Activated naive CD8-positive, alpha-beta T cell (primary cell): ENCODE results near the gene BAK1.
A peak's percentile ranks its signal among the peaks of the same experiment; 100 is the strongest.
"Not testable (repeated sequence)": the region's sequence is repeated elsewhere in the genome, so short reads cannot be mapped to it uniquely, and the experiment has no call there.

Experiments used
- H3K27ac Mint-ChIP-seq: one replicate; pipeline ENCODE4 v1.8.0; 2021; ENCODE audit warnings: mixed read lengths
- H3K27me3 Mint-ChIP-seq: one replicate; pipeline ENCODE4 v1.8.0; 2021; ENCODE audit warnings: mixed read lengths
- H3K36me3 Mint-ChIP-seq: one replicate; pipeline ENCODE4 v1.8.0; 2021; ENCODE audit warnings: mixed read lengths
- H3K4me1 Mint-ChIP-seq: one replicate; pipeline ENCODE4 v1.8.0; 2021; ENCODE audit warnings: low read depth, mixed read lengths
- H3K4me3 Mint-ChIP-seq: one replicate; pipeline ENCODE4 v1.8.0; 2021; ENCODE audit warnings: mild to moderate bottlenecking, mixed read lengths
- H3K9me3 Mint-ChIP-seq: one replicate; pipeline ENCODE4 v1.8.0; 2021; ENCODE audit warnings: low read depth, mixed read lengths

BAK1 gene

DNA sequence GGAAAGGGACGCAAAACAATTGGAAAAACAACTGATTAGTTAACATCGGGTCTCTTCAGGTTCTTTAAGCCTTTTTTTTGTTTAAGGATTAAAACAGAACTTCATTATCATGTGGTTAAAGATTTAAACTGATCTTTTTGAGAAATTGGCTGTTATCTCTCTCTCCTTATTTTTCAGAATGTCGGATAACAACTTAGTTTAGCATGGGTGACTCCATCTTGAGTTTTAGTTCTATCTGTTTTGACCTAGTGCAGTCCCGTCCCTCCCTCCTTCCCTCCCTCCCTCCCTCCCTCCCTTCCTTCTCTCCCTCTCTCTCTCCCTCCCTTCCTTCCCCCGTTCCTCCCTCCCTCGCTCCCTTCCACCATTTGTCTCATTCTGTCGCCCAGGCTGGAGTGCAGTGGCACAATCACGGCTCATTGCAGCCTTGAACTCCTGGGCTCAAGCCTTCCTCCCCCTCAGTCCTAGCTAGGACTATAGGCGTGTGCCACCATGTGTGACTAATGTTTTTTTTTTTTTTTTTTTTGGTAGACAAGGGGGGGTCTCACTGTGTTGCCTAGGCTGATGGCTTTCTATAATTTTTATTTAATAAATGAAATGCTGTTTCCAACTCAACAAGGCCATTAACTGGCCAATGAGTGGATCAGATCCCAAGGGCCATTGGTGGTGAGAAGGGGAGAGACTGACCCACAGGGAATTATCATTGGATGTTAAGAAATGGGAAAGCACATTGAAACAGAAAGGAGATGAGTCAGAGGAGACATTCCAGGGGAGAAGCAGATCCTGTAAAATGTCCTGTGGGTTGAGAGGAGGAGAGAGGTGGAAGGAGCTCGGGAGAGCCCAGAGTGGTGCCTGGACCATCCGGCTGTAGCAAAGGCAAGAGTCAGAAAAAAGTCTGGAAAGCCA lies 13.6 kb downstream of the BAK1 start:
- H3K36me3 Mint-ChIP-seq, result no peaks in the 10 kb centered on the region
- no peaks in the 10 kb centered on the region for H3K27me3 Mint-ChIP-seq
- peaks cover 21% of the 10 kb centered on the region for H3K4me1 Mint-ChIP-seq
- H3K9me3 Mint-ChIP-seq, result no peaks in the 10 kb centered on the region
- no peak overlapping the region for H3K27ac Mint-ChIP-seq
- H3K4me3 Mint-ChIP-seq, result no peak overlapping the region

DNA sequence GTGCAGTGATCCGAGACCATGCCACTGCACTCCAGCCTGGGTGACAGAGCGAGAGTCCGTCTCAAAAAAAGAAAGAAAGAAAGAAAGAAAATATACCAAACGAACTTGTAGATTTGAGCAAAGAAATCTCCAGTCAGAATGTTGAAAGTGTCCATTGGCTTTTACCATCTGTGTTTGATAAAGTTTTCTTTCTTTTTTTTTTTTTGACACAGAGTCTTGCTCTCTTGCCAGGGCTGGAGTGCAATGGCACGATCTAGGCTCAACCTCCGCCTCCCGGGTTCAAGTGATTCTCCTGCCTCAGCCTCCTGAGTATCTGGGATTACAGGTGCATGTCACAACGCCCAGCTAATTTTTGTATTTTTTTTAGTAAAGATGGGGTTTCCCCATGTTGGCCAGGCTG lies 21.3 kb downstream of the BAK1 start:
- Mint-ChIP-seq H3K36me3 (no peaks in the 10 kb centered on the region), H3K27me3 (no peaks in the 10 kb centered on the region), H3K27ac (no peak overlapping the region), H3K9me3 (no peaks in the 10 kb centered on the region), H3K4me1 (no peaks in the 10 kb centered on the region), H3K4me3 (no peak overlapping the region)

DNA sequence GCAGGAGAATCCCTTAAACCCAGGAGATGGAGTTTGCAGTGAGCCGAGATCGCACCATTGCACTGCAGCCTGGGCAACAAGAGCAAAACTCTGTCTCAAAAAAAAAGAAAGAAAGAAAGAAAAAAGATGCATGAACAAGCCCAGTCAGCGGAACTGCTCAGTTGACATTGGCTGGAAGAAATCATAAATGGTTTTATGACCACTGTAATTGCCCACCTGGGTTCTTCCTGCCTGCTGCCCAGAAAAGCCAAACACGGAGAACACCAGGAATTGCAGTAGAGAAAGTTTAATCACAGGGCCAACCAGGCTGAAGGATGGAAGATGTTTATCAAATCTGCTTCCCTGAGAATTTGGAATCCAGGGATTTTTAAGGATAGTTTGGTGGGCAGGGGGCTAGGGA lies 22.7 kb downstream of the BAK1 start:
- Mint-ChIP-seq H3K36me3 (no peaks in the 10 kb centered on the region), H3K4me3 (no peak overlapping the region), H3K4me1 (no peaks in the 10 kb centered on the region), H3K27ac (no peak overlapping the region), H3K27me3 (no peaks in the 10 kb centered on the region), H3K9me3 (no peaks in the 10 kb centered on the region)

DNA sequence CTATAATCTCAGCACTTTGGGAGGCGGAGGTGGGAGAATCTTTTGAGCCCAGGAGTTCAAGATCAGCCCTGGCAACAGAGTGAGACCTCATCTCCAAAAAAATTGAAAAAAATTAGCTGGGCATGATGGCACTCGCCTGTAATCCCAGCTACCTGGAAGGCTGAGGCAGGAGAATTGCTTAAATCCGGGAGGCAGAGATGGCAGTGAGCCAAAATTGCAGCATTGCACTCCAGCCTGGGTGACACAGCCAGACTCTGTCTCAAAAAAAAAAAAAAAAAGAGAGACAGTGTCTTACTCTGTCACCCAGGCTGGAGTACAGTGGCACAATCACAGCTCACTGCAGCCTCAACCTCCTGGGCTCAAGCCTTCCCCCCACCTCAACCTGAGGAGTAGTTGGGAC lies 27.2 kb downstream of the BAK1 start:
- not testable (repeated sequence) for H3K27me3 Mint-ChIP-seq, H3K27ac Mint-ChIP-seq, H3K4me3 Mint-ChIP-seq, H3K9me3 Mint-ChIP-seq, H3K36me3 Mint-ChIP-seq
- peaks cover 12% of the 10 kb centered on the region for H3K4me1 Mint-ChIP-seq

GRCh38 chr6:33552252-33552651 lies 27.8 kb downstream of the BAK1 start:
- no peaks in the 10 kb centered on the region for H3K27me3 Mint-ChIP-seq

GRCh38 chr6:33551538-33551937 lies 28.5 kb downstream of the BAK1 start:
- no peak overlapping the region for H3K27ac Mint-ChIP-seq

More at GRCh38 chr6:33552252-33552651, 27.8 kb downstream of the BAK1 start:
- Mint-ChIP-seq H3K36me3 (no peaks in the 10 kb centered on the region), H3K27ac (no peak overlapping the region), H3K4me1 (peaks cover 18% of the 10 kb centered on the region), H3K4me3 (no peak overlapping the region), H3K9me3 (no peaks in the 10 kb centered on the region)

DNA sequence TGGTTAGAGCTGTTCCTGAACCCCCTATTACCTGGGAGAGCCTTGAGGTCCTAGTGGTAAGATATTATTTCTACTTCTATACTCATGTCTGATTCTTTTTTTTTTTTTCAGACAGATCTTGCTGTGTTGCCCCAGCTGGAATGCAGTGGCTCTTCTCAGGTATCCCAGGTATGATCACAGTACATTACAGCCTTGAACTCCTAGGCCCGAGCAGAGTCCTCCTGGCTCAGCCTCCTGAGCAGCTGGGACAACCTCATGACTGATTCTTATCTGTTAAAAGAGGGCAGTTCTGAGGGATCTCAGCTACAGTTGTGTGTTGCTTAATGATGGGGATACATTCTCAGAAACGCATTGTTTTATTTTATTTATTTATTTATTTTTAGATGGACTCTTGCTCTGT lies 30.2 kb downstream of the BAK1 start:
- H3K27ac Mint-ChIP-seq, result no peak overlapping the region
- no peaks in the 10 kb centered on the region for H3K27me3 Mint-ChIP-seq
- H3K36me3 Mint-ChIP-seq, result no peaks in the 10 kb centered on the region
- H3K4me1 Mint-ChIP-seq, result peaks cover 19% of the 10 kb centered on the region
- no peak overlapping the region for H3K4me3 Mint-ChIP-seq
- no peaks in the 10 kb centered on the region for H3K9me3 Mint-ChIP-seq

More at GRCh38 chr6:33551538-33551937, 28.5 kb downstream of the BAK1 start:
- no peak overlapping the region for H3K4me3 Mint-ChIP-seq
- no peaks in the 10 kb centered on the region for H3K36me3 Mint-ChIP-seq
- H3K27me3 Mint-ChIP-seq, result no peaks in the 10 kb centered on the region
- H3K4me1 Mint-ChIP-seq, result peaks cover 19% of the 10 kb centered on the region
- H3K9me3 Mint-ChIP-seq, result no peaks in the 10 kb centered on the region

DNA sequence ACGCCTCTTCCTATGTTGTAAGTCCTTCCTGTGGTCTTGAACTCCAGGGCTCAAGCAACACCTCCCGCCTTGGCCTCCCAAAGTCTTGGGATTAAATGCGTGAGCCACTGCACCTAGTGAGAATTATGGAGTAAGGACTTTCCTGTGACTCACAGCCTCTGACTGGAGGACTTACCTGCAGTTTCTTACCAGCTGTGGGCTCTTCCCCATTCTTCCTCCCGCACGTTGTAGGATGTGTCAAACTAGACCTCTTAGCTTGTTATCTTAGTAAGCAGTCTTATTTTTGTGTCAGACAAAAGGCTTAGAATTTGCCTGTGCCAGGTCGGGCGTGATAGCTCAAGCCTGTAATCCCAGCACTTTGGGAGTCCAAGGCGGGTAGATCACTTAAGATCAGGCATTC lies 30.9 kb downstream of the BAK1 start:
- no peak overlapping the region for H3K4me3 Mint-ChIP-seq
- peaks cover 19% of the 10 kb centered on the region for H3K4me1 Mint-ChIP-seq
- H3K27ac Mint-ChIP-seq, result peak overlapping the region; percentile 12
- no peaks in the 10 kb centered on the region for H3K27me3 Mint-ChIP-seq
- no peaks in the 10 kb centered on the region for H3K9me3 Mint-ChIP-seq
- H3K36me3 Mint-ChIP-seq, result no peaks in the 10 kb centered on the region

DNA sequence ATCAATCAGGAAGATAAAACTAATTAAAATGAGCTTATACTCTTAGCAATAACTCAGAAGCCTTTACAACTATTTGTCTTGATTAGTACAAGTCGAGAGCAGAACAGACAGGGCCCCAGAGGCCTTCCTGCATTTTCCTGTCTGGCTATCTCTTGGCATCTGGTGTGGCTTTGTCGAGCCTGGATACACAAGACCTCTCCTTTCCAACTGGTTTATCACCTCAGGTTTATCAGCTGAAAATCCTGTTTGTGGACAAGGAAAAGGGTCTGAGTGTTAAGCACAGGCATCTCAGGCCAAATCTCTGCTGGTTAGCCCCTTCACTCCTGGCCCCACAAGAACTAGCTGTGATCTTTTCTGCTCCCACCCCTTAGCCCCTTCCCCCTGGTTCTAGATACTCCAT lies 32.6 kb downstream of the BAK1 start:
- no peaks in the 10 kb centered on the region for H3K9me3 Mint-ChIP-seq
- H3K4me1 Mint-ChIP-seq, result peaks cover 19% of the 10 kb centered on the region
- H3K27ac Mint-ChIP-seq, result no peak overlapping the region
- H3K27me3 Mint-ChIP-seq, result no peaks in the 10 kb centered on the region
- no peaks in the 10 kb centered on the region for H3K36me3 Mint-ChIP-seq
- H3K4me3 Mint-ChIP-seq, result no peak overlapping the region

DNA sequence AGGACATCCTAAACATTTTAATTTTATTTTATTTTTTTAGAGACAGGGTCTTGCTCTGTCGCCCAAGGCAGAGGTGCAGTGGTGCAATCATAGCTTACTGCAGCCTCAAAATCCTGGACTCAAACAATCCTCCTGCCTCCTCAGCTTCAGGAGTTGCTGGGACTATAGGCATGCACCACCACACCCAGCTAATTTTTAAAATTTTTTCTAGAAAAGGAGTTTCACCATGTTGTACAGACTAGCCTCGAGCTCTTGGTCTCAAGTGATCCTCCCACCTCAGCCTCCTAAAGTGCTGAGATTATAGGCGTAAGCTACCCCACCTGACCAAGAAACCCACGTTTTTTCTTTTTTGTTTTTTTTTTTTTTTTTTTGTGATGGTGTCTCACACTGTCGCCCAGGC lies 33.3 kb downstream of the BAK1 start:
- Mint-ChIP-seq H3K4me3 (no peak overlapping the region), H3K36me3 (no peaks in the 10 kb centered on the region), H3K27me3 (no peaks in the 10 kb centered on the region), H3K4me1 (peaks cover 19% of the 10 kb centered on the region), H3K27ac (no peak overlapping the region), H3K9me3 (no peaks in the 10 kb centered on the region)

GRCh38 chr6:33545292-33545691 lies 34.8 kb downstream of the BAK1 start:
- not testable (repeated sequence) for H3K4me3 Mint-ChIP-seq, H3K36me3 Mint-ChIP-seq, H3K27me3 Mint-ChIP-seq, H3K9me3 Mint-ChIP-seq
- peak overlapping the region; percentile 46 for H3K27ac Mint-ChIP-seq
- H3K4me1 Mint-ChIP-seq, result peaks cover 19% of the 10 kb centered on the region

- H3K4me1 Mint-ChIP-seq, result peaks cover 9% of the 10 kb centered on the region
- H3K4me3 Mint-ChIP-seq, result no peak overlapping the region
- no peak overlapping the region for H3K27ac Mint-ChIP-seq
- no peaks in the 10 kb centered on the region for H3K27me3 Mint-ChIP-seq
- H3K36me3 Mint-ChIP-seq, result no peaks in the 10 kb centered on the region
- H3K9me3 Mint-ChIP-seq, result no peaks in the 10 kb centered on the region
Observed at GRCh38 chr6:33543116-33543515, 37.0 kb downstream of the BAK1 start.

DNA sequence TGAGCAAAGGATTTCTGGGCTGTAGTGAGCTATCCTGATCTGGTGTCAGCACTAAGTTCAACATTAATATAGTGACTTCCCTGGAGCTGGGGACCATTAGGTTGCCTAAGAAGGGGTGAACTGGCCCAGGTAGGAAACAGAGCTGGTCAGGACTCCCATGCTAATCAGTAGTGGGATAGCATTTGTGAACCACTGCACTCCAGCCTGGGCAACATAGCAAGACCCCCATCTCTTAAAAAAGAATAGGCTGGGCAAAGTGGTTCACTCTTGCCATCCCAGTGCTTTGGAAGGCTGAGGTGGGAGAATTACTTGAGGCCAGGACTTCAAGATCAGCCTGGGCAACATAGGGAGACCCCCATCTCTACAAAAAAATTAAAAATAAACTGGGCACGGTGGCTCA lies 39.3 kb downstream of the BAK1 start:
- H3K9me3 Mint-ChIP-seq, result no peaks in the 10 kb centered on the region
- H3K27ac Mint-ChIP-seq, result no peak overlapping the region
- no peaks in the 10 kb centered on the region for H3K4me1 Mint-ChIP-seq
- no peaks in the 10 kb centered on the region for H3K36me3 Mint-ChIP-seq
- H3K27me3 Mint-ChIP-seq, result no peaks in the 10 kb centered on the region
- H3K4me3 Mint-ChIP-seq, result no peak overlapping the region

- Mint-ChIP-seq H3K36me3 (no peaks in the 10 kb centered on the region), H3K4me1 (peaks cover 23% of the 10 kb centered on the region), H3K27ac (no peak overlapping the region), H3K27me3 (no peaks in the 10 kb centered on the region), H3K4me3 (no peak overlapping the region), H3K9me3 (no peaks in the 10 kb centered on the region)
Observed at GRCh38 chr6:33534702-33535101, 45.4 kb downstream of the BAK1 start.

GRCh38 chr6:33533163-33533869 lies 46.8 kb downstream of the BAK1 start:
- not testable (repeated sequence) for H3K27me3 Mint-ChIP-seq, H3K9me3 Mint-ChIP-seq, H3K36me3 Mint-ChIP-seq
- peak overlapping the region; percentile 84 for H3K4me3 Mint-ChIP-seq
- peak overlapping the region; percentile 88 for H3K27ac Mint-ChIP-seq
- peaks cover 23% of the 10 kb centered on the region for H3K4me1 Mint-ChIP-seq
